Sigmoid colon (tissue), 7 donors: ENCODE data around the gene ARSB. TPM values are rescaled to one million over a fixed set of nuclear protein-coding genes. Genes with fewer than 3 reads are reported as not detected.

Source experiments
- DNase-seq: peaks from one replicate; pipeline ENCODE4 v3.0.0-alpha.2; 2019
- H3K27ac ChIP-seq, 4 donors: fragments of 200-600 bp; sonication (generic); one replicate each; pipeline ENCODE4 v1.5.1; 2016 to 2019; ENCODE audit warnings: mild to moderate bottlenecking in 1 of 4
- H3K27me3 ChIP-seq, 3 donors: fragments of 200-600 bp; sonication (generic); one replicate each; pipeline ENCODE4 v1.5.1; 2019; ENCODE audit warnings: mild to moderate bottlenecking in 1 of 3
- H3K36me3 ChIP-seq, 4 donors: fragments of 200-600 bp; sonication (generic); one replicate each; pipeline ENCODE4 v1.5.1; 2016 to 2019
- H3K4me1 ChIP-seq, 4 donors: fragments of 200-600 bp; sonication (generic); one replicate each; pipeline ENCODE4 v1.5.1; 2017 to 2019
- H3K4me3 ChIP-seq, 4 donors: fragments of 200-600 bp; sonication (generic); one replicate each; pipeline ENCODE4 v1.5.1; 2017 to 2019; ENCODE audit warnings: mild to moderate bottlenecking in 2 of 4, moderate library complexity in 1 of 4
- H3K9me3 ChIP-seq, 4 donors: fragments of 200-600 bp in 3 of 4; sonication (generic) in 3 of 4; one replicate each; pipeline versions ENCODE4 v1.5.1 to v1.6.1; 2013 to 2019
- EP300 ChIP-seq, 4 donors: sonication (generic); formaldehyde crosslinking; IDR thresholded peaks; one replicate each; pipeline ENCODE4 v1.6.1; 2017; ENCODE audit warnings: antibody characterized with exemption in 4 of 4
- POLR2A ChIP-seq, 2 donors: fragments of 450-650 bp; IDR thresholded peaks; one replicate each; pipeline ENCODE4 v1.6.1; 2016; ENCODE audit warnings: antibody characterized with exemption in 2 of 2, mild to moderate bottlenecking in 2 of 2, moderate library complexity in 2 of 2
- POLR2AphosphoS5 ChIP-seq, 4 donors: sonication (generic); formaldehyde crosslinking; IDR thresholded peaks; one replicate each; pipeline ENCODE4 v1.6.1; 2017; ENCODE audit warnings: antibody characterized with exemption in 4 of 4
- WGBS, 2 donors: extraction: QIAGEN DNeasy Blood & Tissue Kit; methylation state at CpG; one replicate each; pipeline ENCODE4 v1.1.7; 2013; 5-methylcytosine and 5-hydroxymethylcytosine counted together
- intact Hi-C: fragments of 100-400 bp; cut with DNase I; formaldehyde crosslinking; loops from one replicate; pipeline ENCODE4 v1.15.1; 2023
- polyA plus RNA-seq, 3 donors: library from polyadenylated mRNA; stranded (reverse); fragments of 200-250 nt; gene quantifications; one replicate each; pipeline ENCODE4 v1.2.3, GENCODE V29; 2013
- total RNA-seq, 4 donors: library from RNA; depleted of rRNA; stranded (reverse); fragments of >200 nt; gene quantifications; one replicate each; pipeline ENCODE4 v1.1.0, GENCODE V29; 2016
- TF ChIP-seq, protein P1 (sequence below), 4 experiments: fragments of 450-650 bp in 3 of 4; fragments of 200-600 bp in 1 of 4; IDR thresholded peaks; one replicate each; pipeline ENCODE4 v1.5.1; 2016 to 2019; ENCODE audit warnings: antibody characterized with exemption in 4 of 4, mild to moderate bottlenecking in 3 of 4, moderate library complexity in 2 of 4
- donor health status: healthy with polysubstance abuse.
- donor health status: Bipolar disorder and iron deficiency.
- donor health status: healthy.

Gene ARSB
- total and polyA plus RNA-seq, 7 donors: 1.2 to 22.2 (median 8.6) TPM

GRCh38 chr5:78810098-78810920 lies 174.8 kb downstream of the ARSB start:
- H3K27me3 ChIP-seq: no peaks in the 10 kb centered on the region
- peak overlapping the region in 3 of 4 donors; percentile 24 to 68 (median 54) for H3K27ac ChIP-seq
- DNase-seq: no peak
- TF ChIP-seq POLR2AphosphoS5 (IDR thresholded peaks at IDR 0.05): no peak
- TF ChIP-seq, protein P1, sequence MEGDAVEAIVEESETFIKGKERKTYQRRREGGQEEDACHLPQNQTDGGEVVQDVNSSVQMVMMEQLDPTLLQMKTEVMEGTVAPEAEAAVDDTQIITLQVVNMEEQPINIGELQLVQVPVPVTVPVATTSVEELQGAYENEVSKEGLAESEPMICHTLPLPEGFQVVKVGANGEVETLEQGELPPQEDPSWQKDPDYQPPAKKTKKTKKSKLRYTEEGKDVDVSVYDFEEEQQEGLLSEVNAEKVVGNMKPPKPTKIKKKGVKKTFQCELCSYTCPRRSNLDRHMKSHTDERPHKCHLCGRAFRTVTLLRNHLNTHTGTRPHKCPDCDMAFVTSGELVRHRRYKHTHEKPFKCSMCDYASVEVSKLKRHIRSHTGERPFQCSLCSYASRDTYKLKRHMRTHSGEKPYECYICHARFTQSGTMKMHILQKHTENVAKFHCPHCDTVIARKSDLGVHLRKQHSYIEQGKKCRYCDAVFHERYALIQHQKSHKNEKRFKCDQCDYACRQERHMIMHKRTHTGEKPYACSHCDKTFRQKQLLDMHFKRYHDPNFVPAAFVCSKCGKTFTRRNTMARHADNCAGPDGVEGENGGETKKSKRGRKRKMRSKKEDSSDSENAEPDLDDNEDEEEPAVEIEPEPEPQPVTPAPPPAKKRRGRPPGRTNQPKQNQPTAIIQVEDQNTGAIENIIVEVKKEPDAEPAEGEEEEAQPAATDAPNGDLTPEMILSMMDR (IDR thresholded peaks at IDR 0.05): no peak
- TF ChIP-seq POLR2A (IDR thresholded peaks at IDR 0.05): no peak
- no peak for TF ChIP-seq EP300 (IDR thresholded peaks at IDR 0.05)
- WGBS, 2 donors: 90 to 93% methylated on average over 6 of the region's 6 CpGs
- H3K4me1 ChIP-seq: peaks cover 0 to 34% (median 21%) of the 10 kb centered on the region in 4 donors
- no peaks in the 10 kb centered on the region for H3K36me3 ChIP-seq
- no peak overlapping the region for H3K4me3 ChIP-seq
- intact Hi-C loops: no loop called here
- no peaks in the 10 kb centered on the region for H3K9me3 ChIP-seq

DNA sequence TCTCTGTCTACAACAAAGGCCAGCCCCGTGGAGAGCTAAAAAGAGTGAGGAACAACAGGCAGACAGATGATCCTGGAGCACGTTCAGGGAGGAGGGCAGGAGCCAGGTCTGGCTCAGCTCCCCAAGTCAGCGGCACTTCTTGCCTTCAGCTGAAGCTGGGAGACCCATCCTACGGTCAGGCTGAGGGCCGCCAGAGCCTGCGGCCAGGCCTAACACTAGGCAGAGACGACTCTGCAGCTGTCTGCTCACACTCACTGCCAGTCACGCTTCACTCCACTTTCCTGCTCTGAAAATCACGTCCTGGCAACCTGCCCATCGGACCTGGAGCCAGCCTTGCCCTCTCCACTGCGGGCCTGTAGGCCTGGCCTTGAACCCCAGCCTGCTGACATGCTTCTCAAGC lies 175.7 kb downstream of the ARSB start:
- peaks cover 0 to 34% (median 21%) of the 10 kb centered on the region in 4 donors for H3K4me1 ChIP-seq
- peak; percentile 76 for DNase-seq
- H3K9me3 ChIP-seq: no peaks in the 10 kb centered on the region
- peak in 3 of 4 donors; percentile 44 to 54 (median 46) for TF ChIP-seq POLR2AphosphoS5 (IDR thresholded peaks at IDR 0.05)
- no peak for TF ChIP-seq POLR2A (IDR thresholded peaks at IDR 0.05)
- TF ChIP-seq, protein P1 (IDR thresholded peaks at IDR 0.05): no peak
- TF ChIP-seq EP300 (IDR thresholded peaks at IDR 0.05): no peak
- intact Hi-C loops: no loop called here
- H3K27me3 ChIP-seq: no peaks in the 10 kb centered on the region
- no peak overlapping the region for H3K4me3 ChIP-seq
- peak overlapping the region in 3 of 4 donors; percentile 24 to 68 (median 54) for H3K27ac ChIP-seq
- WGBS, 2 donors: 84 to 88% methylated on average over 11 of the region's 11 CpGs
- H3K36me3 ChIP-seq: no peaks in the 10 kb centered on the region

GRCh38 chr5:78808818-78809217 lies 176.3 kb downstream of the ARSB start:
- no peaks in the 10 kb centered on the region for H3K36me3 ChIP-seq
- no peak for DNase-seq
- TF ChIP-seq, protein P1 (IDR thresholded peaks at IDR 0.05): no peak
- TF ChIP-seq EP300 (IDR thresholded peaks at IDR 0.05) (no peak), POLR2AphosphoS5 (IDR thresholded peaks at IDR 0.05) (no peak), POLR2A (IDR thresholded peaks at IDR 0.05) (no peak)
- peak overlapping the region in 3 of 4 donors; percentile 24 to 68 (median 54) for H3K27ac ChIP-seq
- H3K4me1 ChIP-seq: peaks cover 0 to 38% (median 21%) of the 10 kb centered on the region in 4 donors
- no peaks in the 10 kb centered on the region for H3K9me3 ChIP-seq
- no peak overlapping the region for H3K4me3 ChIP-seq
- intact Hi-C loops: no loop called here
- no peaks in the 10 kb centered on the region for H3K27me3 ChIP-seq
- WGBS, 2 donors: 94 to 95% methylated on average over 8 of the region's 8 CpGs

GRCh38 chr5:78808380-78808779 lies 176.7 kb downstream of the ARSB start:
- no peak for TF ChIP-seq POLR2AphosphoS5 (IDR thresholded peaks at IDR 0.05)
- TF ChIP-seq EP300 (IDR thresholded peaks at IDR 0.05): no peak
- no peak for TF ChIP-seq POLR2A (IDR thresholded peaks at IDR 0.05)
- TF ChIP-seq, protein P1 (IDR thresholded peaks at IDR 0.05): no peak
- Histone ChIP-seq H3K36me3 (no peaks in the 10 kb centered on the region), H3K9me3 (no peaks in the 10 kb centered on the region), H3K27ac (no peak overlapping the region), H3K27me3 (no peaks in the 10 kb centered on the region), H3K4me3 (no peak overlapping the region), H3K4me1 (peaks cover 0 to 43% (median 24%) of the 10 kb centered on the region in 4 donors)
- intact Hi-C loops: no loop called here
- DNase-seq: no peak
- 94 to 96% methylated on average over 6 of the region's 6 CpGs for WGBS, 2 donors
